Transverse colon (tissue), 3 donors: ENCODE measurements around the gene UGT1A5.

Experiments used
- POLR2A ChIP-seq: fragments of 450-650 bp; IDR thresholded peaks from one replicate; pipeline ENCODE4 v1.6.1; 2016; ENCODE audit warnings: antibody characterized with exemption, mild to moderate bottlenecking, moderate library complexity
- TF ChIP-seq, protein P1 (sequence below), 5 experiments: fragments of 200-600 bp in 3 of 5; fragments of 450-650 bp in 2 of 5; sonication (generic) in 3 of 5; IDR thresholded peaks; 1 replicate in 2 of 5; 2 replicates in 3 of 5; pipeline ENCODE4 v1.5.1; 2016 to 2017; ENCODE audit warnings: antibody characterized with exemption in 5 of 5, inconsistent platforms in 3 of 5, mild to moderate bottlenecking in 2 of 5, moderate library complexity in 1 of 5

DNA sequence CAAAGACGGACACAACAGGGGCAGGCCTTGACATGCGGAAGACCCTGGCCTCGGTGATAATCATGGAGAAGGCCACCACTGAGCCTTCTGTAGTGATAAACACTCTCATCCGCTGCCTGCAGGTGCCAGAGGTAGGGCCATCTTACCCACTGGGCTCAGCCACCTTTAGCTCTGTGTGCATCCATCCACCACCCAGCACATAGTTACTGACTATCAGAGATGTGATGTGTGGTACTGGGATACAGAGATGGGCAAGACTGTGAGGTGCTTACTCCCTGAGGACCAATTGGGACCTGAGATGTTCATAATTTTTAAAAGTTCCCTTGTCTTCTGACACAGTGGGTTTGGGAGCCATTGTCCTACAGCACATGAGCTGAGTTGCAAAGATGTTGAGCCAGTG, 67.0 kb downstream of the UGT1A5 start:
- TF ChIP-seq, protein P1, sequence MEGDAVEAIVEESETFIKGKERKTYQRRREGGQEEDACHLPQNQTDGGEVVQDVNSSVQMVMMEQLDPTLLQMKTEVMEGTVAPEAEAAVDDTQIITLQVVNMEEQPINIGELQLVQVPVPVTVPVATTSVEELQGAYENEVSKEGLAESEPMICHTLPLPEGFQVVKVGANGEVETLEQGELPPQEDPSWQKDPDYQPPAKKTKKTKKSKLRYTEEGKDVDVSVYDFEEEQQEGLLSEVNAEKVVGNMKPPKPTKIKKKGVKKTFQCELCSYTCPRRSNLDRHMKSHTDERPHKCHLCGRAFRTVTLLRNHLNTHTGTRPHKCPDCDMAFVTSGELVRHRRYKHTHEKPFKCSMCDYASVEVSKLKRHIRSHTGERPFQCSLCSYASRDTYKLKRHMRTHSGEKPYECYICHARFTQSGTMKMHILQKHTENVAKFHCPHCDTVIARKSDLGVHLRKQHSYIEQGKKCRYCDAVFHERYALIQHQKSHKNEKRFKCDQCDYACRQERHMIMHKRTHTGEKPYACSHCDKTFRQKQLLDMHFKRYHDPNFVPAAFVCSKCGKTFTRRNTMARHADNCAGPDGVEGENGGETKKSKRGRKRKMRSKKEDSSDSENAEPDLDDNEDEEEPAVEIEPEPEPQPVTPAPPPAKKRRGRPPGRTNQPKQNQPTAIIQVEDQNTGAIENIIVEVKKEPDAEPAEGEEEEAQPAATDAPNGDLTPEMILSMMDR (IDR thresholded peaks at IDR 0.05), result no peak
- TF ChIP-seq POLR2A, result no peak
